Retina (tissue), 1 donor: ENCODE data around the gene MTNR1B.

ENCODE experiments used
- DNase-seq: peaks from one replicate; pipeline ENCODE4 v3.0.0-alpha.2; 2016

Gene MTNR1B

DNA sequence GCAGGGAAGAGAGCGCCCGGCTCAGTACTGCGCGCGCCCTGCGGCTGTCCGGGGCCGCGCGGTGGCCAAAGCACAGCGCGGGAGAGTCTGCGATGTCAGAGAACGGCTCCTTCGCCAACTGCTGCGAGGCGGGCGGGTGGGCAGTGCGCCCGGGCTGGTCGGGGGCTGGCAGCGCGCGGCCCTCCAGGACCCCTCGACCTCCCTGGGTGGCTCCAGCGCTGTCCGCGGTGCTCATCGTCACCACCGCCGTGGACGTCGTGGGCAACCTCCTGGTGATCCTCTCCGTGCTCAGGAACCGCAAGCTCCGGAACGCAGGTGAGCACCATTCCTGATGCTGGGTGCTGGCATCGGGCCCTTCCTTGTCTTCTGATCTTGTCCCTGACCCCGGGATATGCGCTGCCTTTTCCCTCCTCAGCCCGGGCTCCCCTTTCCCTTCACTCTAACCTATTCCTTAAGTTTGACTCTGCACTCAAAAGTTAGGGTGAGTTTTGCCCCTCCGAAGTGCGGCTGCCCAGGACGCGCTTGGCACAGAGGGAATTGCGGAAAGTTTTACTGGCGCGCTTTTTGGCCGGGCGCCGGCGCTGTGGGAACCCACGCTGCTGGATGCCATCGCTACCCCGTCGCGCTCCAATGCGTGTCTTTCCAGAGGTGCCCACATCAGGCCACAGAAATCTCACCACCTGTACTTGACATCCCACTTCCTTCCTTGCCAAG lies at the start of gene MTNR1B:
TSS of gene MTNR1B (plus strand) at position 18 of the 714 bp plus-strand sequence. CDS start at position 93, 75 bp downstream.
- peak; percentile 81 for DNase-seq

DNA sequence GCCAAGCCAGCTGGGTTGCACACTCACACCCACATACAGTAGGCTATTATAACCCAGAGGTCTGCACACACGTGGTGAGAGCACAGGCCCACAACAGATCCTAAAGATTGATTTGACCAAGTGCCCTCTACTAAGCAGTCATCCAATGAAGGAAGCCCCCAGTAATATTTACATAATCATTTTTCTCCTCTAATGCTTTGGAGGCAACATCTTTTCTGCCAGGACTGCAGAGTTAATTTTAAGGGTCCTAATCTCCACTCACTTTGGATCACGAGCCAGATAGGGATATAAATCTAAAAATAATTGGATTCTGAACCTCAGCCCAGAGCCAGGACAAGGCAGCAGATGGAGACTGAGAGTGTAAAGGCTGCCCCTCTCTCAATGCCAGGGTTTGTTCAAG lies 49.1 kb upstream of the MTNR1B start:
- no peak for DNase-seq

DNA sequence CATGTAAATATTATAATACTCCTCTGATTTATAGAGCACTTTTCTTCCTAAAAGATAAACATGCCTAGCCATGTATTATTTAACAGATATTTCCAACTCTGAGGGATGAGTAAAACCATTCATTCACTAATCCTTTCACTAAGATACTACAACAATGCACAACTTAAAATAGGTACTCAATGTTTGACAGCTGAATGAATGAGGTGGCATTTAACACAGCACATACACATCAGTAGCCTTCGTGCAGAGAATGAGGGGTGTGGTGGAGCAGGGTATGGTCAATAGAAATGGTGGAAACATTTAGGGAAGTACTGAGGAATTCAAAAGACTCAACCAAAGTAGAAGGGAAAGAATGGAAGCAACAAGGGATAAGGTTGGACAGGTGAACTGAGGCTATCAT lies 46.7 kb upstream of the MTNR1B start:
- no peak for DNase-seq

DNA sequence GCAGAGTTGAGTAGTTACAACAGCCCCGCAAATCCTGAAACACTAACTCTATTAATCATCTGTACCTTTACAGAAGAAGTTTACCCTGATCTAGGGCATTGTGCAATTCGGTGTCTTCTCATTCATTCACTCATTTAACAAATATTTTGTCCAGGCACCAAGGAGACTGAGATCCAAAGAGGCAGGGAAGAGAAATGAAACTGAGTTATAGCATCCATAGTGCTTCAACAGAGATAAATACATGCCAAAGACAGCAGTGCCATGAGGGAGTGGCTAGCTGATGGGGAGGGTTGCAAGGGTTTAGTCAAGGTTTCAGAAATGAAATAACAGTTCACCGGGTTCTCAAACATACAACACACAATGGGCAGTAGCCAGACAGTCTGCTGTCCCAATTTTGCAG lies 40.2 kb upstream of the MTNR1B start:
- DNase-seq = no peak

DNA sequence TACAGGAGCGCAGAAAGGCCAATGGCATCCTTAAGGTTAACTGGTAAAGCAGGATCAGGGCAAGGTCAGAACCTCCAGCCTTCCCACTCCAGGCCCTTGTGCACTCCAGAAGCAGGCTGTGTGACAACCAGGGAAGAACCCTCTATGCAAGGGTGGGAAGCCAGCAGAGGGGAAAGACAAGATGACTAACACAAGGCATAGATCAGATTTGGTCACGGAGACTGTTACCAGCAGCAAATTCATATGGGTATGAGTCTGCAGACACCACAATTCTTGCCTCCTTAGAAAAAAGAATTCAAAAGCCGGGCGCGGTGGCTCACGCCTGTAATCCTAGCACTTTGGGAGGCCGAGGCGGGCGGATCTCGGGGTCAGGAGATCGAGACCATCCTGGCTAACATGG lies 39.8 kb upstream of the MTNR1B start:
- no peak for DNase-seq

DNA sequence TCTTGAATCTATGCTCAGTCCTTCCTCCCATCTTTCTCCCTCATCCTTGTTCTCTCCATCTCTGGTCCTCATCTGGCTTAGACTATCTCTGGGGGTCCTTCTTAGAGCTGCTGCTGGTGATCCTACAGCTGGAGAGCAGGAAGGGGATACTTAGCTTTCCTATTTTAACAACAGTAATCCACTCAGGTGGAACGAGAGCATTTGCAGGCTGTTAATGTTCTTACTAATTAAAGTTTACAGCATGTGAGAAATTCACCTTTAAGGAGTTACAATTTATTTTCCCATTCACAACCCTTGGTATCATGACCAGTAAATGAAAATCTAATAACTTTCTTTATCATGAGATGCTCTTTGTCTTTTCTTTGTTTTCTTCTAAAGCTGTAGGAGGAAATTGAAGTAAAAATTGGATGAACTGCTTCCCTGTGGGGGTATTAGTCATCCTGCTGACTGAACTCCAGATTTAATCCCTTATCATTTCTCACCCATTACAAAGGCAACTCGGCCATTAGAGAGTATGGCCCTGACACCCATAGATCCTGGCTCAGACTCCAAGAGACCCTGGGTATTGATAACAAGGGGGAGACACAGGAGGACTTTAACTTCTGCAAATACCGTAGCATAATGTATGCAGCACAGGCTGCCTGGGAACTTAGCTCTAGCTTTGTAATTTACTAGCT lies 37.6 kb upstream of the MTNR1B start:
- DNase-seq = no peak

DNA sequence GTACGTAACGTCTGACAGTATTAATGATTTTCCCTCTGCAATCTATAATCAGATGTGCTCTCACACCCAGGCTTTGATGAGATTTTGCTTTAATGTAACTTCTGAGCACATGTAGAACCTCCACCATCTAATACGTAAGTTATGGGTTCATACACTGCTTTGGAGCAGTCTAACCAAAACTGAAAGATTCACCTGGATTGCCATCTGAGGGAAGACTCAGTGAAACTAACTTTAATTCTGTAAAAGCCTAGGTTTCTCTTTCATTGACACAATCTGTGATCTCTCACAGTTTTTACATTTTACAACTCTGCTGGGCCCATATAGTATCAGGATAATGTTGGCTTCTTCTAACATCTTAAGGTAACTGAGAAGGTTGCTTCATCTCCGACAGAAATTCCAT lies 30.1 kb upstream of the MTNR1B start:
- DNase-seq = no peak

DNA sequence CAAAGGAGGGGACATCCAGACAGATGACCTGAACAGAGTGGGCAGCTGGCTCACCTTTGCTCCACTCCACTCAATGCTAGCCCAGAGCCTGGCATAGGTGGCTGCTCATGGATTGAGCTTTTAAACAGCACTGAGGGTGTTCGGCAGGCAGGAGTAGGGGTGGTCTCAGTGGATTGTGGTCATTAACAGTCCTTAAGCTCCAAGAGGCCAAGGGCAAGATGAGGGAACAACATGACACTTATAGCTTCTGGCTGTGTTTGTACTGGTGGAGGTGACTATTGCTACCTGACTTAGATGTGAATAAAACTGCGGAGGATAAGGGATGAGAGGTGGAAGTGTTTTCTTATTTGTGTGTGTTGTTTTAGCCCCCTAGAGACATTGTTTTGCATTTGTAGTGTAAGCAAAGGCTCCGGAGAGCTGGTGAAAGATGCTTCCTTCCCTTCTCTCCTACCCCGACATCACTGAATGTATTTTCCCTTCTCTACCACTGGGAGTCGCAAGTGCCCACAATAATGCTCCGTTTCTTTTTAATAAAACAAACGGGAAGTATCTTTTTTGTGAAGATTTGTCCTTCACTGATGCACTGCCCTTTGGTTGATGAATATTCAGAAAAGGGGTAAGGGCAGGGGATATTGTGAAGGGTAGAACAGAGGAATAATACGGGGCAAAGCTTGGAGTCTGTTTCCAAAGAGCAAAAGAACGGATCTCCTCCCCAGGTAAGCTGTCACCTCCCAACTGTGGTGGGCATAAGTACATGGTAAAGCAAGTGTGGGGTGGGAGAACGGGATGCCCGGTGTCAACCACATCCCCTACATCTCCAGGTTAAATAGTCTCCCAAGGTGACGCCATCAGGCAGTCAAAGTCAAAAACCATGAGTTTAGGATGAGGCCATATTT lies 27.5 kb upstream of the MTNR1B start:
- DNase-seq = peak; percentile 47

DNA sequence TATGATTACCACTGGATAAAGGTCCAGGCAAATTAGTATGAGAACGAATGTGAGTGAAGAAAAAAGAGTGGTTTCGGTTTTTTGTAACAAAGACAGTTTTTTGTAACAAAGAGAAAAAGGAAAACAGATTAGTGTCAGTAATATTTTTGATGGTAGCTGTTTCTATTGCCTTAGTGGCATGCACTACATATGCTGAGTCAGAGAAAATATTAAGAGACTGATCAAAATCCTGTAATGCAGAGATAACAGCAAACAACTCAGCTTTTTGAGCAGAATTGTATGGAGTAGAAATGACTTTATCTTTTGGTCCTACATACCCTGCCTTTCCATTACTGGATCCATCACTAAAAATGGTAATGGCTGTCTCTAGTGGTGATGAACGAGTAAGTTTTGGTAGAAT lies 22.7 kb upstream of the MTNR1B start:
- no peak for DNase-seq

DNA sequence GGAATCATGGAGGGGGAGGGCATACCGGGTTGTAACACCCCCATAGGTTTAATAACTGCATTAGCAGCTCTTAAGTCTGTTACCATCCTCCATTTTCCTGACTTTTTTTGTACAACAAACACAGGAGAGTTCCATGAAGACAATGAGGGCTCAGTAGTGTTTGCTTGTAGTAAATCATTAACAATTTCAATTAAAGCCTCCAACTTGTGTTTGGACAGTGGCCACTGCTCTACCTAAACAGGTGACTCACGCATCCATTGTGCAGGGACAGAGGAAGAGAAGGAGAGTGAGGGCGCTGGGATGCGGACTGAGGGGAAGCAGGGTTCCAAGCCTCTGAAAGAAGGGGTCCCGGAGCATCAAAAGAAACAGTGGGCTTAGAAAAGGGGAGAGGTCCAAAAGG lies 21.3 kb upstream of the MTNR1B start:
- DNase-seq = no peak

DNA sequence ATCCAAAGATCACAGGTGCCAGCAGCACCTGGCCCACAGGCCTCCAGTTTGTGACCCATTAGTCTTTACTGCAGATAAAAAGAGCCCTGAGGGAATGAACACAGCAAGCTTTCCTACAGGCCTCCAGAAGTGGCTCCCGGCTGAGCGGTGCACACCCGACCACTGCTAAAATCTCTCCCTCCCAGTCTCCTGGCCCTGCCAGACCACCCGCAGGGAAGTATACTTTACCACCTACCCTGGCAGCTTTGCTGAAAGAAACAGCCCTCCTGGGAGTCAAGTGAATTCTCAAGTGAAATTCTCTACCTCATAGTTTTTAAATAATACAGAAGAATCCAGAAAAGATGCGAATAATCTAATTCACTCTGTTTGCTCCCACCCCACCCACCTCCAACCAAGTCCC lies 15.4 kb upstream of the MTNR1B start:
- DNase-seq = no peak

DNA sequence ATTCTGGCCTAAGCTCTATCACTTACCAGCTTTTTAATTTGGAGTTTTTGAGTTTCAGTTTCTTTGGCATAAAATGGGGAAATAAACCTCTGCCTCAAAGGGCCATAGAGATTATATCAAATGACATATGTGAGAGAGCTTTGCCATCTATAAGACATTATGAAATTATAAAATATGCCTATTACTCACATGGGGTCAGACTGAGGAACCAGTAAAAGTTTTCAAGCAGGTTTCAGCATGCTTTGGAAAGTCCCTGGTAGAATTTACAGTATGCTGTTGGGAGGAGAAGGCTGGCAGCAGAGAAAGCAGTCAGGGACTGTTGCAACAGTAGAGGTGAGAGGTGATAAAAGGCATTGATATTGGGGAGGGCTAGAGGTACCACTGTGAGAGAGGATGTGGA lies 13.6 kb upstream of the MTNR1B start:
- DNase-seq = no peak

DNA sequence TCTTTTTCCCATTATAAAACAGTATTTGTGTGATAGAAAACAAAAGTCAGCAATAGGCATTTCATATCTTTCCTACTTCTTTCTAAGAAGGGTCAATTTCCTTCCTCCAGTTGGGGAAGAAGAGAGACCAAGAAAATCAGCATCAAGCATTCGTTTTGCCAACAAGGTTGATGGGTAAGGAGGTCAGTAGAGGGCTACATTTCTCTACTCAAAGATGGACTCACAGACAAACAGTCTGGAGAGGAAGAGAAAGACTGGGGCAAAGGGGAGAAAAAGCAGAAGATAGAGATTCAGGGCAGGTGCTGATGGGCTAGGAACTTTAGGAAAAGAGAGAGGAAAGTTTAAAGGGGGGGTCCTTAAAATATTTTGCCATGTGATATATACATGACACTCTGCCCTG lies 8.6 kb upstream of the MTNR1B start:
- no peak for DNase-seq

DNA sequence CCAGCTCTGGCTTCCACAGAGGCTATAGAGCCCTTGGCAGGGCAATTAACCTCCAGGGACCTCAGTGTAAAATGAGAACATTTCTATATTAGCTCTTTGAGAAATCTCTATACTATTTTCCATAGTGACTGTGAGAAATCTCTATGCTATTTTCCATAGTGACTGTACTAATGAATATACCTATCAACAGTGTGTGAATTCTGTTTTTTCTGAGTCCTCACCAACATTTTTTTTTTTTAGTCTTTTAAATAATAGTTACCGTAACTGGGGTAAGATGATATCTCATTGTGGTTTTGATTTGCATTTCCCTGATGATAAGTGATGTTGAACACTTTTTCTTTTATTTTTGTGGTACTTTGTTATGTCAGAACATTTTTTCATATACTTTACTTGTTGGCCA lies 7.0 kb upstream of the MTNR1B start:
- DNase-seq = no peak

DNA sequence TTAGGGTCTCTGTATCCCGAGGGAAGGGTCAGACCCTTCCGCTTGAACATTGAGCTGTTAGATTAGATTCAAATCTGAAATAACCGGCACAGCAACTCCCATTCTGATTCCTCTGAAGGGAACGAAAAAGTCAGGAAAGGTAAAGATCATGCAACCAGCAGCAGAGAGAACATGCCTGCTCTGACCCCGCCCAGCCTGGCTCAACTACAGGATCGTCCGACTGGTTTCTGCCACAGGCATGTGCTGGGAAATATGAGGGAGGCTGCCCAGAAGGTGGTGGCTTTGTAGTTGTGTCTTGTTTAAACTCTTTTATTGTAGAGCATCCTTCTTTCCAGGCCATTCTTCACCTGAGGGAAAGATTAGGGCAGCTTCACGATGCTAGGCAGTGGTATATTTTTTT lies 5.0 kb upstream of the MTNR1B start:
- DNase-seq = no peak

DNA sequence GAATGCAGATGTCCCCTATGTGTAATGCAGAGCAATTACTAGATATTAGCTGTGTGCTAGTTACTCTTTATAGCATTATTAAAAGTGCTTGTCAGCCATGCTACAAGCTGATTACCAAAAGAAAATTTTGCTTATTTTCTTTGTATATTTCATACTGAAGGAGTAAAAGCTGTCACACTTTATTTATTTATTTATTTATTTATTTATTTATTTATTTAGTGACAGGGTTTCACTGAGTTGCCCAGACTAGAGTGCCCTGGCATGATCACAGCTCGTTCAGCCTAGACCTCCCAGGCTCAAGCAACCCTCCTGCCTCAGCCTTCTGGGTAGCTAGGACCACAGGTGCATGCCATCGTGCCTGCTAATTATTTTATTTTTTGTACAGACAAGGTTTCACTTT lies 4.3 kb upstream of the MTNR1B start:
- no peak for DNase-seq

DNA sequence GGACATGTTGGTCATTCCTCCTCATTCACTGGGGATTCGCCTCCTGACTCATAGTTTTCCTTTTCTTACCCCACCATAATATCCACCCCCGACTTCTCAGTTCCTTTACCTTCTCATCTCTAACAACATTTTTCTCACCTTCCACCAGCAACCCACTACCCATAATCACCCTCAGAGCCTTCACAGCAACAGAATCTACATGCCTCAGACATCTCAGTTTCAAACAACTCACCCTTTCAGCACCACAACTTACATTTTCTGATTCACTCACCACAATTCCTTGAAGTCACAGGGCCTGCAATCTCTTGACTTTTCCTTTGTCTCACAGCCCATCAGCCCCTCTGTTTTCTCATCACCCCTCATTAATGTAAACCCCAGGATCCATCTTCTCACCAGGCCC lies 2.3 kb upstream of the MTNR1B start:
- no peak for DNase-seq

DNA sequence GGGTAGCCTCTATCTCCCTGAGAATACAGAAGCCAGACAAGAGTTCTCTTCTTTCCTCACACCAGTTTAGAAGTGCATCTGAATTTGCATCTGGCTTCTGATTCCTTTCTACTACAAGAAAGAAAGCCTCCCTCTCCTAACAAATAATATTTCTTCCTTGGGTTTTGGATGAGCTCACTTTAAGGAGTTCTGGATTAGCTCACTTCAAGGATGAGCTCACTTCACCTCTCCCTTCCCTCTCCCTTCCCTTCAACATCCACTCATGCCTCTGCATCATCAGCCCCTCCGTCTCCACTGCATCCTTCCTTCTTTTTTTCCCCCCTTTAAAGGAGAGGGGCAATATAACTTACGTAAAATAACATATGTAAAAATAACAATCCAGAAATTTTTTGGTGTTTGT lies 1.6 kb upstream of the MTNR1B start:
- DNase-seq = no peak

DNA sequence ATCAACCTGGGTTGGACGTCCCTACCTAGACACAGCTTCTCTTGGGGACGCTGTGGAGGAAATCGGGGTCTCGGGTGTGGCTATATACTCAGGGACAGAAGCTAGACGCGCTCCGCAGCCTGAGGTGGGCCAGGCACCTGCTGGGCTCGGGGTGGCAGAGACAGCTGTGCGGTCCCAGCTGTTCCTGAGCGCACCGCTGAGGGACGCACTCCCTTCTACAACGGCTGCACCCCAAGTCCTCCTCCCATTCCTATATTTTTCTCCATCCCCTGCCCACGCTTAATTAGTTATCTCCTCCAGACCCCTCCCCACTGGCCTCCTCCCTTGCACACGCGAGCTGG lies 188 bp upstream of the MTNR1B start:
- no peak for DNase-seq

DNA sequence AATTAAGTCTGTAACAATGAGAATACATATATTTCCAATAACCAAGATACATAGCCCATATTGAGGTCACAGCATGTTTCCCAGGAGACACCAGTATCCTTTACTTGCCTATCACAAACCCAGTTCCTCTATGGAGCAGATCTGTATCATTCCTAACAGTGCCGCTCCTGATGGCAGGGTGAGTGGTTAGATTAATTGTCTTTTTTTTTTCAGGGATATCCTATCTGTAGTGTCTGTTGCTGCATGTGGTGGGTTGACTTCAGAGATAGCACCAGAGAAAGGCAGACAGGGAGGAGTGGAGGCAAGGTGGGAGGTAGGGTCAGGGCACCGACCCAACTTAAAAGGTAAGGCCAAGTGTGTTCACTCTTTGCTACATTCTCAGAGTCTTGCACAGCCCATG lies 2.8 kb downstream of the MTNR1B start:
- no peak for DNase-seq

DNA sequence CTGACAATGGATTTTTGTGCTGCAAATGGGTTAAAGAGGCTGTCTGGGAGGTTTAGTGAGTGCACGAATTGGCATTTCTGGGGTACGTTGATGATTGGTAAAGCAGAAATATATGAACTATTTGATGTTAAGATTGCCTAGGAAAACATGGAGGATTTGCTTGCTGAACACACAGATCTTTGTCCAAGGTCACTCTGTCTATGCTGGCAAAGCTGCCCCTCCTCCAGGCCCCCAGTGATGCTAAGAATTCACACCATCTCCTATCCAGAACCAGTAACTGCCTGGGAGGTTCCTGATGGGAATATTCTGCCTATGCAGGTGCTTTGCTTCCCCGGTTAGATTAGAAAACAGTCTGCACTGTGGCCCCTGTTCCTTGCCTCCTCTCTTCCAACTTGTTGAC lies 5.8 kb downstream of the MTNR1B start:
- no peak for DNase-seq

DNA sequence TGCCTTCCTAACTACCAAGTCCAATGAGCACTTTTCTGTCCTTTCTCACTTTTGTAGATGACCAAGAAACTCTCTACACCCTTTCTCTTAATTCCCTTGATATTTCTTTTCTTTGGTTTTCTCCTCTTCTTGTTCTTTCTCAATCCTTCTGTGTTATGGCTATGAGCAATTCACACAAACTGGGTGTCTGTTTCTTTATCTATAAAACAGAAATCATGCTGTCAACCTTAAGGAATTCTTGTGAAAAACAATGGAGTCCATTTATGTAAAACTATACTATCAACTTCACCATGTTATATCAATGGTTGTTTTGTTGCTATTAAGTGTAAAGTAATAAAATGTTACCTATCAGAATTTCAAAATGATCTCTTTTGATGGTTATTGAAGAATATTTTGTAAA lies 7.2 kb downstream of the MTNR1B start:
- DNase-seq = no peak

DNA sequence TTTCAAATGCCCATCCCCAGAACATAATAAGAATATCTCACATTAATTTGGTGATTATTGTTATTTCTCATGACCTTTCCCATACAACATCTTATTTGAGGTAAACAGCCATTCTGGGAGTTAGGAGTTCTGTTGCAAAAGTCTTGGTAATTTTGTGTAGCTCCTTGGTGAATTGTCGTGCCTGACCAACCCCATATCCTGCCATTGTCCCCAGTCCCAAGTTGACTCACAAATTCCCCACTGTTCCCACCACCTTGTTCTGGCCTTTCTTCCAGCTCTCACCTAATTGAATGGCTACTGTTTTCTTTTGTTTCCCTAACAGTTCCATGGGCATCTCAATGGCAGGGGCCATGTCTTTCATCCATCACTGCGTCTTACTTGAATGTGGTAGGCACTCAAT lies 8.0 kb downstream of the MTNR1B start:
- DNase-seq = no peak
